Measurements from ENCODE around the gene SLC35D3.
"Not testable (repeated sequence)": the region's sequence is repeated elsewhere in the genome, so short reads cannot be mapped to it uniquely, and the experiment has no call there.

The SLC35D3 gene, protein sequence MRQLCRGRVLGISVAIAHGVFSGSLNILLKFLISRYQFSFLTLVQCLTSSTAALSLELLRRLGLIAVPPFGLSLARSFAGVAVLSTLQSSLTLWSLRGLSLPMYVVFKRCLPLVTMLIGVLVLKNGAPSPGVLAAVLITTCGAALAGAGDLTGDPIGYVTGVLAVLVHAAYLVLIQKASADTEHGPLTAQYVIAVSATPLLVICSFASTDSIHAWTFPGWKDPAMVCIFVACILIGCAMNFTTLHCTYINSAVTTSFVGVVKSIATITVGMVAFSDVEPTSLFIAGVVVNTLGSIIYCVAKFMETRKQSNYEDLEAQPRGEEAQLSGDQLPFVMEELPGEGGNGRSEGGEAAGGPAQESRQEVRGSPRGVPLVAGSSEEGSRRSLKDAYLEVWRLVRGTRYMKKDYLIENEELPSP

DNA sequence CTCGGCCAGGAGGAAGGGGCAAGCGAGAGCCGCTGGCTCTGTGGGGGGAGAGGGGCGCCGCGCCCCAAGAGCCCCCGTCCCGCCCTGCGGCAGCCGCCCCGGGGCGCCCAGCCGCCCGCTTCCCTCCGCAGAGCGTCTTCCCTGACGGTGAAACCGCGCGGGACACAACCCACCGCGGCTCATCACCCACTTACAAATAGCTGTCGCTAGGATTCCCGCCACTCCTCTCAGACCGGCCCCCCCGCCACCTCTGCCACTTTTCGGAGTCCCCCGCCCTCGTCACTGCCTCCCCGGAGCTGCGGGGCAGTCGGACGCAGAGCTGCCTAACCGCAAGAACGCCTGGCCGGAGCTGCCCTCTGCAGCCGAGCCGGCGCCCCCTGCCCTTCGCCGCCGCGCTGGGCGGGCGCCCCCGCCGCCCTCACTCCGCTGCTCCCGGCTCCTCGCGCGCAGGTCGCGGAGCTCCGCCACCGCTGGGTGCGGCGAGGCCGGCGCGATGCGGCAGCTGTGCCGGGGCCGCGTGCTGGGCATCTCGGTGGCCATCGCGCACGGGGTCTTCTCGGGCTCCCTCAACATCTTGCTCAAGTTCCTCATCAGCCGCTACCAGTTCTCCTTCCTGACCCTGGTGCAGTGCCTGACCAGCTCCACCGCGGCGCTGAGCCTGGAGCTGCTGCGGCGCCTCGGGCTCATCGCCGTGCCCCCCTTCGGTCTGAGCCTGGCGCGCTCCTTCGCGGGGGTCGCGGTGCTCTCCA is at the start of gene SLC35D3:
Gene SLC35D3 (plus strand): TSS at position 366 of the 749 bp plus-strand sequence. CDS start 128 bp downstream, at position 494.
- TF ChIP-seq, protein P1, sequence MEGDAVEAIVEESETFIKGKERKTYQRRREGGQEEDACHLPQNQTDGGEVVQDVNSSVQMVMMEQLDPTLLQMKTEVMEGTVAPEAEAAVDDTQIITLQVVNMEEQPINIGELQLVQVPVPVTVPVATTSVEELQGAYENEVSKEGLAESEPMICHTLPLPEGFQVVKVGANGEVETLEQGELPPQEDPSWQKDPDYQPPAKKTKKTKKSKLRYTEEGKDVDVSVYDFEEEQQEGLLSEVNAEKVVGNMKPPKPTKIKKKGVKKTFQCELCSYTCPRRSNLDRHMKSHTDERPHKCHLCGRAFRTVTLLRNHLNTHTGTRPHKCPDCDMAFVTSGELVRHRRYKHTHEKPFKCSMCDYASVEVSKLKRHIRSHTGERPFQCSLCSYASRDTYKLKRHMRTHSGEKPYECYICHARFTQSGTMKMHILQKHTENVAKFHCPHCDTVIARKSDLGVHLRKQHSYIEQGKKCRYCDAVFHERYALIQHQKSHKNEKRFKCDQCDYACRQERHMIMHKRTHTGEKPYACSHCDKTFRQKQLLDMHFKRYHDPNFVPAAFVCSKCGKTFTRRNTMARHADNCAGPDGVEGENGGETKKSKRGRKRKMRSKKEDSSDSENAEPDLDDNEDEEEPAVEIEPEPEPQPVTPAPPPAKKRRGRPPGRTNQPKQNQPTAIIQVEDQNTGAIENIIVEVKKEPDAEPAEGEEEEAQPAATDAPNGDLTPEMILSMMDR (conservative IDR thresholded peaks at IDR 0.05; ENCODE audit: low read depth, low read length) = no peak
- no peak for DNase-seq (ENCODE audit: low read depth)
- H3K4me3 ChIP-seq (ENCODE audit: low read depth, low read length) = peak within 1 kb of the TSS; percentile 48

DNA sequence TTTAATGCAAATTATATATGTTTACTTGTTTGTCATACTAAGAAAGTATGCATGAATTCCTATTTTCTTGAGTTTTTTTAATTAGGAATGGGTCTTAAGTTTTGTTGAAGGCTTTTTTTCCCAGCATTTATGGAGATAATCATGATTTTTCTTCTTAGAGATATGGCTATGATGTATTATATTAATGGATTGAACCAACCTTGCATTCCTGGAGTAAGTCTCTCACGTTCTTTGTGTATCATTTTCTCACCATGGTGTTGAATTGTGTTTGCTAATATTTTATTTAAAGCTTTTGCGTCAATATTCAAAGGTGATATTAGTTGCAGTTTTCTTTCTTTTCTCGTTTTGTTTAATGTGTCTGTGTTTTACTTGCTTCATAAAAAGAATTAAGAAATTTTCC is 48.4 kb upstream of the SLC35D3 start:
- no peak overlapping the region for H3K4me3 ChIP-seq (ENCODE audit: low read depth, low read length)
- TF ChIP-seq, protein P1 (conservative IDR thresholded peaks at IDR 0.05; ENCODE audit: low read depth, low read length) = no peak
- DNase-seq (ENCODE audit: low read depth) = peak; percentile 40

DNA sequence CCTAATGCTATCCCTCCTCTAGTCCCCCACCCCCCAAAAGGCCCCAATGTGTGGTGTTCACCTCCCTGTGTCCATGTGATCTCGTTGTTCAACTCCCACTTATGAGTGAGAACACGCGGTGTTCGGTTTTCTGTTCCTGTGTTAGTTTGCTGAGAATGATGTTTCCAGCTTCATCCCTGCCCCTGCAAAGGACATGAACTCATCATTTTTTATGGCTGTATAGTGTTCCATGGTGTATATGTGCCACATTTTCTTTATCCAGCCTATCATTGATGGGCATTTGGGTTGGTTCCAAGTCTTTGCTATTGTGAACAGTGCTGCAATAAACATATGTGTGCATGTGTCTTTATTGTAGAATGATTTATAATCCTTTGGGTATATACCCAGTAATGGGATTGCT is 45.6 kb upstream of the SLC35D3 start:
- DNase-seq (ENCODE audit: low read depth); H3K4me3 ChIP-seq (ENCODE audit: low read depth, low read length): not testable (repeated sequence)

DNA sequence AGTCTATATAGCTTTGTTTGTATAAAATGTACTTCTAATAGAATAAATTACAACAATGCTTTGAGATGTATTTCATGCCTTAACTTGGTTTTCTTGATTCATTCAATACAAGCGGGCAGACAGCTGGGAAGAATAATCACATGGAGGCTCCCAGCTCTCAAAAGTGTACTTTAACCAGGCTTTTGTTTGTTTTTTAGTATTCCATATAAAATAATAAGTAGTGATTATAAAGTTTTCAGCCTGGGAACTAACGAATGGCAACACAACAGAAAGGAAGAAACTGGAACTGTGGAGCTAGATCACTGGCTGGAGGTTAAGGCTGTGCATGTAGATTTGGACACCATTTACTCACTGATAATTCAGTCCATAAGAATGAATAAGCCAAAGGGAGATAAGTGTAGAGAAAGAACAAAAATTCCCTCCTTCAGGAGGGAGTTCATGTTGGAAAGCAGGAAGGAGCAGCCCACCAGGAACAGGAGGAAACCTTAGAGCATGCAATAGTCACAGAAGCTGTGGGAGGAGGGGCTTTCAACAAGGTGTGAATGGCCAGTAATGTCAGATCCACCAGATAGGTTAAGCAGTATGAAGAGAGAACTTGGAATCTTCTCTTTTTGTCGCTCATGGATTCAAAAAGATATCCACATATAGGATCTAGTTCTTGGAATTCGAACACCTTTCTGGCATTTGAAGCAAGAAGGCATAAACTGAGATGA is 41.2 kb upstream of the SLC35D3 start:
- TF ChIP-seq, protein P1 (conservative IDR thresholded peaks at IDR 0.05; ENCODE audit: low read depth, low read length) = no peak
- no peak overlapping the region for H3K4me3 ChIP-seq (ENCODE audit: low read depth, low read length)
- no peak for DNase-seq (ENCODE audit: low read depth)

DNA sequence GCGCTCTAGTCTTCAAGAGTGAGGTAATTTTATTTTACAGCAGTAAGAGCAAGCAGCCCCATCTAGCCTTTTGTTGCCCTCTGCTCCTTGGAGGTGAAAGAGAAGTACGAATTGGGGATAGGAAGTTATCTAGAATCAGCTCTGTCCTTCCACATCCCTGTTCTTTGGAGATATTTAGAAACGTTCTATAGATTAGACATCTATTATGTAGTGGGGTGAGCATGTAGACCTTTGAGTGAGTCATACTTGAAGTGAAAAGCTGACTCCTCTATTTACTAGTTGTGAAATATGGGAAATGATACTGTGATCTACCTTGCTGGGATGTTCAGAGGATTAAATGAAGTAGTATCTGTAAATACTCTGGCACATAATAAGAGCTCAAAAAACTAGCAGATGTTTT is 36.0 kb upstream of the SLC35D3 start:
- no peak overlapping the region for H3K4me3 ChIP-seq (ENCODE audit: low read depth, low read length)
- DNase-seq (ENCODE audit: low read depth) = peak; percentile 56
- TF ChIP-seq, protein P1 (conservative IDR thresholded peaks at IDR 0.05; ENCODE audit: low read depth, low read length) = no peak

DNA sequence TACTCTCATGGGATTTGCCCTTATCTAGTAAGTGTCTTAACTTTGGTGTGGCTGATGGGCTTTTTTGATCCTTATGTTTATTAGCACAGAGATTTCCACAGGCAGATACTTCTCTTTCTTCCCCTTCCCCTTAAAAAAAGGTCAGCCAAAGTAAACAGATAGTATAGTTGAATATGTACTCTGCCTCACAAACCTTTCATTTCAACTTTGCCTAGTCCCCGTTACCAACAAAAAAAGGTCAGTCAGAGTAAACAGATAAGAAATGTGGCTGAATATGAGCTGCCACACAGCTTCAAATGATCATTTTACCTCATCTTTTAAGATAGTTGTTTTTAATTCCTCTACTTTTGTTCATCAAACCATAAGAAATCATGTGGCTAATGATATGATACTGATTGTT is 34.1 kb upstream of the SLC35D3 start:
- no peak for DNase-seq (ENCODE audit: low read depth)
- TF ChIP-seq, protein P1 (conservative IDR thresholded peaks at IDR 0.05; ENCODE audit: low read depth, low read length) = no peak
- H3K4me3 ChIP-seq (ENCODE audit: low read depth, low read length) = no peak overlapping the region
